GM21367 (cell line): Measurements from ENCODE around the gene ABL1.

Source experiments
- ATAC-seq: cut with Tn5 transposase; IDR thresholded peaks from one replicate; pipeline ENCODE4 v1.9.1; 2021; ENCODE audit not compliant: unreplicated experiment

ABL1 gene

GRCh38 chr9:130929571-130930038 lies 94.6 kb downstream of the ABL1 start:
- no peak for ATAC-seq

DNA sequence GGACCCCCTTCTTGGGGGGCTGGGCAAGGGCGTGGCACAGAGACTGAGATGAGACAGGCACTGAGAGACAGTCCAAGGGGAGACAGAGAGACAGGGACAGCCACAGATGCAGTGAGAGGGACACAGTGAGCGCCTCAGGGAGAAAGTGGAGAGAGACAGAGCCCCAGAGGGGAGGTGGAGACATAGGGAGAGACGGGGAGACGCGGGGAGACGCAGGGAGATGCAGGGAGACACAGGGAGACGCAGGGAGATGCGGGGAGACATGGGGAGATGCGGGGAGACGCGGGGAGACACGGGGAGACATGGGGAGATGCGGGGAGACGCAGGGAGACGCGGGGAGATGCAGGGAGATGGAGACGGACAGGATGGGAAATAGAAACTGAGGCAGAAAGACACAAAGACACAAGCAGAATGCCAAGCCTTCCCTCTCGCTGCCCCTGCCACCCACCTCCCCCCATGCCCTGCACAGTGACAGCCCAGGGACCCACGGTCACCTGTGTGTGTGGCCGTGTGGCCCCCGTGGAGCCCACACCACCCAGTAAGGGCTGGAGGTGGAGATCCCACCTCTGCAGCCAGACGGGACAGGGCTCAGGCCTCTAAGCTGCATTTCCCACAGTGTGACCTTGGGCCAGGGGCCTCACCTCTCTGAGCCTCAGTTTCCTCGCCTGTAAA lies 95.2 kb downstream of the ABL1 start:
- ATAC-seq: no peak

DNA sequence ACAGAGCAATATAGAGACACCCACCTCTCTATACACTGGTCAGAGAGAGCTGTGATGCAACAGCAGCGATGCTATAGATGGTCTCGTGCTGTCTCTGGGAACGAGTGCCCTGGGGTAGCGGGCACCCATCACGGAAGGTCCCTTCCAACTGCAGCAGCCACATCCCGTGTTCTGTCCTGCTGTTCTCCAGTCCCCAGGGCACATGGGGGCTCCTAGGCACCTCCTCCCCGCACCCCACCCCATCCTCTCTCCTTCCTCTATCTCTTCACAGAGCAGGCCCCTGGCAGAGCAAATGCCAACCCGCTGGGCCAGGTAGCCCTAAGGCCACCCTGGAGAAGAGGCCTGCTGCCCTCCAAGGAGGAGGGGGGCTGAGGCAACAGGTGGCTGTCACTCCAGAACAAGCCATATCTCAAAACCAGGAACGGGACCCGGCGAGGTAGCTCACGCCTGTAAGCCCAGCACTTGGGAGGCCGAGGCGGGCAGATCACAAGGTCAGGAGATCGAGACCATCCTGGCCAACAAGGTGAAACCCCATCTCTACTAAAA lies 95.8 kb downstream of the ABL1 start:
- no peak for ATAC-seq

DNA sequence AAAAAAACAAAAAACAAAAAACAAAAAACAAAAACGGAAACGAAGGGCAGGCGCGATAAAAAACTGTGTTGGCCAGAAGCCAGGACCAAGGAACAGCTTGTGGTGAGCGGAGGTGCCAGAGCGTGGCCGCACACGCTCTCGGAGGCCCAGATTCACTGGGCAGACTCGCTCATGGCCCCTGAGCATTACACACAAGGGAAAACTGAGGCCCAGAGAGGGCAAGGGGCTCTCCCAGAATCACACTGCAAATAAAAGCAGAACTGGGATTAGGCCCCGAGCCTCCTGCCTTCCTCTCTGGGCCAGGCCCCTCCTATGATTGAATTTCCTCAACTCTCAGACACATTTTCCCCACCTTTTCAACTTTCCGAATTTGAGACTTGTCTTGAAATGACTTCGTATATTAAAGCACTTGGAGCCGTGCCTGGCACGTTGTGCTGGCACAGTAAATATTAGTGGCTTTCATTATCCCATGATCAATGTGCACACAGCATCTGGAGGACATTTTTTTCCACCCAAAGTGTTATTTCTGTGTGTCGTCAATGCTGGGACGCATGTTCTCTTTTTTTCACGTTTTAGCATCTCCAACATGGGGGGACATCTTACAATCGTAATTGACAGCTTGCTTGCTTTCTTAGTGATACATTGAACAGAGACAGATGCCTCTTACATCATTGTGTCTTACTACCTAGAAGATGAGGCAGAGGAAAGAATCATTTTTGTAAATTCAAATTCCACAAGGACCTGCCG lies 96.6 kb downstream of the ABL1 start:
- ATAC-seq: no peak

- ATAC-seq: no peak
Observed at GRCh38 chr9:130932255-130933079, 97.4 kb downstream of the ABL1 start.

- ATAC-seq: no peak
Observed at GRCh38 chr9:130933114-130934046, 98.3 kb downstream of the ABL1 start.

- ATAC-seq: no peak
Observed at GRCh38 chr9:130934246-130934645, 99.2 kb downstream of the ABL1 start.

GRCh38 chr9:130934702-130935647 lies 99.9 kb downstream of the ABL1 start:
- no peak for ATAC-seq

GRCh38 chr9:130935648-130936271 lies 100.7 kb downstream of the ABL1 start:
- no peak for ATAC-seq

DNA sequence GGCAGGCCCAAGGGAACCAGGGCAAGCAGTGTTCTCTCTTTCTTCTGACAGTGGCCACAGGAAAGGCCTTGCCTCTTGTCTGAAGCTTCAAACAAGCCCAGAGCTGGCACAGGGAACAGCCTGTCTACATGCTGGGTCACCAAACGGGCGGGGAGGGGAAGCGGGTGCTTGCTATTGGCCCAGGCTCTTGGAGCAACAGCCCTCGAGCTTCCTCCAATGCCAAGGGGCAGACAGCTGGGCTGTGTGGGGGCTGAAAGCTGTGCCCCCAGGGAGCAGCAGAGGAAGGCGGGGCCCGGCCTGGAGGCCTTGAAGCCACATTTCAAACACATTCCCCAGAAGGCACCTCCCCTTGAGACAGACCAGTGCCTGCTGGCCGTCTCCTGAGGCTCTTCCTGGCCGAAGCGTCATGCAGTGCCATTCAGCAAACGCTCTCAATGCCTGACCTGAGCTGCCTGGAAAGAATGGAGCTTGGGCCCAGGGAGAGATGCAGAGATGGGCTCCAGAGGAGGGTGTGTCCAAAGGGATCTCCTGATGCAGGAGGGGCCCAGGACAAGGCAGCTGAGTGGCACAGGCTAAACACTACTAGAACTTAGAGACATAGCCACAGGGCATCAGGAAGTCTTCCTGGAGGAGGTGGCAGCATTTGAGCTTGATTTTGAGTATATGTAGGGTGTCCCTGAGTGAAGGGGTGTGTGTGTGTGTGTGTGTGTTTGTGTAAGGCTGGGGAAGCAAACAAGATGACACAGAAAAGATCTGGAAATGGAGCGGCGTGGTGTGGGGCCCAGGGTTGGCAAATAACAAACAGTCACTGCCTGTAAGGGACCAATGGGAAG lies 101.4 kb downstream of the ABL1 start:
- ATAC-seq: no peak
